ENCODE results near the gene PPP1R36. TPM values are rescaled to one million over a fixed set of nuclear protein-coding genes. Genes with fewer than 3 reads are reported as not detected.
"Not testable (repeated sequence)": the region's sequence is repeated elsewhere in the genome, so short reads cannot be mapped to it uniquely, and the experiment has no call there.

Gene PPP1R36
- total RNA-seq, 4 donors from 2014 or later: 0.84 to 2.0 (median 1.3) TPM

DNA sequence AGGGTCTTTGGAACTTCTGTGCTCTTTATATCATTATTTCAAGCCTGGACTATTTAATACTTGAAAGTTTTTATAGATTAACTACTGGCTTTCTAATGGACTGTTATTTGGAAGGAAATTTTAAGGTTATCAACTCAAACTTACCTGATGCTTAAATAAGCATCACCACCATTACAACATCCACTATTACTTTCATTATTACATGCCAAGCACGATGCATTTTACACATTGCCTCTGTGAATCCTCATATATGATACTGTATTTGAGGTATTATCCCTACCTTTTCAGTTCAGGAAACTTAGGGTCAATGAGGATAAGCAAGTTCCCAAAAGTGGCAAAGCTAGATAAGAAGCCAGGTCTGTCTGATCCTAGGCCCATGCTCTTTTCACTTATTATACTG lies 32.8 kb upstream of the PPP1R36 start:
- no peak for DNase-seq (ENCODE audit: low spot score in 2 of 2)
- 76 to 77% methylated on average over 1 of the region's 1 CpG for WGBS, 2 donors
- TF ChIP-seq, protein P1, sequence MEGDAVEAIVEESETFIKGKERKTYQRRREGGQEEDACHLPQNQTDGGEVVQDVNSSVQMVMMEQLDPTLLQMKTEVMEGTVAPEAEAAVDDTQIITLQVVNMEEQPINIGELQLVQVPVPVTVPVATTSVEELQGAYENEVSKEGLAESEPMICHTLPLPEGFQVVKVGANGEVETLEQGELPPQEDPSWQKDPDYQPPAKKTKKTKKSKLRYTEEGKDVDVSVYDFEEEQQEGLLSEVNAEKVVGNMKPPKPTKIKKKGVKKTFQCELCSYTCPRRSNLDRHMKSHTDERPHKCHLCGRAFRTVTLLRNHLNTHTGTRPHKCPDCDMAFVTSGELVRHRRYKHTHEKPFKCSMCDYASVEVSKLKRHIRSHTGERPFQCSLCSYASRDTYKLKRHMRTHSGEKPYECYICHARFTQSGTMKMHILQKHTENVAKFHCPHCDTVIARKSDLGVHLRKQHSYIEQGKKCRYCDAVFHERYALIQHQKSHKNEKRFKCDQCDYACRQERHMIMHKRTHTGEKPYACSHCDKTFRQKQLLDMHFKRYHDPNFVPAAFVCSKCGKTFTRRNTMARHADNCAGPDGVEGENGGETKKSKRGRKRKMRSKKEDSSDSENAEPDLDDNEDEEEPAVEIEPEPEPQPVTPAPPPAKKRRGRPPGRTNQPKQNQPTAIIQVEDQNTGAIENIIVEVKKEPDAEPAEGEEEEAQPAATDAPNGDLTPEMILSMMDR (IDR thresholded peaks at IDR 0.05): no peak
- no peak for TF ChIP-seq POLR2A (IDR thresholded peaks at IDR 0.05)
- intact Hi-C loops (cut with DNase I; ENCODE audit: low total_unique reads): no loop called here
- H3K4me3 ChIP-seq (ENCODE audit: low read depth, poor library complexity, severe bottlenecking): no peak overlapping the region

DNA sequence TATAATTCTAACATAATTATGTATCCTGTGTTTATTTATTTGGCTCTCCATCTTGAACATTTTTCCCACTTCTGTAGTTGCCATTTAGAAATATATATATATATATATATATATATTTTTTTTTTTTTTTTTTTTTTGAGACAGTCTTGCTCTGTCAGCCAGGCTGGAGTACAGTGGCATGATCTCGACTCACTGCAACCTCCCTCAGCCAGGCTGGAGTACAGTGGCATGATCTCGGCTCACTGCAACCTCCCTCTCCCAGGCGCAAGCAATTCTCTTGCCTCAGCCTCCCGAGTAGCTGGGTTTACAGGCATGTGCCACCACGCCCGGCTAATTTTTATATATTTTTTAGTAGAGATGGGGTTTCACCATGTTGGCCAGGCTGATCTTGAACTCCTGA lies 32.1 kb upstream of the PPP1R36 start:
- DNase-seq (ENCODE audit: low spot score in 2 of 2); H3K4me3 ChIP-seq (ENCODE audit: low read depth, poor library complexity, severe bottlenecking); intact Hi-C loops (cut with DNase I; ENCODE audit: low total_unique reads): not testable (repeated sequence)
- WGBS, 2 donors: 88 to 89% methylated on average over 6 of the region's 6 CpGs

DNA sequence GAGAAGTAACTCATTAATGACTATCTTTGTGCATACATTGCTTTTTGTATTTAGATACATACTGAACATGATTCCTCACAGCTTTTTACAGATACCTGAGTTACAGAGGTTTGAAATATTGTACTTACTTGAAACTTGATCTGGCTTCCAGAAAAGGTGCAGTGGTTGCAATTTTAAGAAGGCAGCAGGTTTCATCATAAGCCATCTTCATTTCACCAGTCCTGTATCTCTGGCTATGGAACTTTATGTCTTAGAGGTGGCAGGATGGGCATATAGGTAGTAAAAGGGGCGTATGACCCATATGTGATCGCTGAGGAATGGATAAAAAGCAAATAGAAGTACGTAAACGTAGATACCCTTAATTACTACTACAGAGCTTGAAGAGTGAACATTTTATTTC lies 31.5 kb upstream of the PPP1R36 start:
- H3K4me3 ChIP-seq (ENCODE audit: low read depth, poor library complexity, severe bottlenecking): no peak overlapping the region
- no peak for TF ChIP-seq POLR2A (IDR thresholded peaks at IDR 0.05)
- TF ChIP-seq, protein P1 (IDR thresholded peaks at IDR 0.05): no peak
- intact Hi-C loops (cut with DNase I; ENCODE audit: low total_unique reads): no loop called here
- DNase-seq (ENCODE audit: low spot score in 2 of 2): no peak
- WGBS, 2 donors: 90% methylated on average over 4 of the region's 4 CpGs

DNA sequence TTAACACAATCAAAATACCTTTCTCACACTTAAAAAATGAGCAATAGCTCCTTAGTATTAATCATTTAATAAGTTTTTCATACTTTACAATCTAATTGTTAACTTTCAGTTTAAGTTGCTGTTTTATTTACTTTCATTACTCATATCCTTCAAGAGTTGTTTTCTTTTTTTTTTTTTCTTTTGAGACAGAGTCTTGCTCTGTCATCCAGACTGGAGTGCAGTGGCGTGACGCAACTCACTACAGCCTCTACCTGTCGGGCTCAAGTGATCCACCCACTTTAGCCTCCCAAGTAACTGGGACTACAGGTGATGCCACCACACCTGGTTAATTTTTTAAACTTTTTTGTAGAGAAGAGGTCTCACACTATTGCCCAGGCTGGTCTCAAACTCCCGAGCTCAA lies 29.1 kb upstream of the PPP1R36 start:
- DNase-seq (ENCODE audit: low spot score in 2 of 2): no peak
- TF ChIP-seq POLR2A (IDR thresholded peaks at IDR 0.05): no peak
- TF ChIP-seq, protein P1 (IDR thresholded peaks at IDR 0.05): no peak
- WGBS, 2 donors: 92 to 94% methylated on average over 4 of the region's 4 CpGs
- H3K4me3 ChIP-seq (ENCODE audit: low read depth, poor library complexity, severe bottlenecking): no peak overlapping the region
- intact Hi-C loops (cut with DNase I; ENCODE audit: low total_unique reads): no loop called here

DNA sequence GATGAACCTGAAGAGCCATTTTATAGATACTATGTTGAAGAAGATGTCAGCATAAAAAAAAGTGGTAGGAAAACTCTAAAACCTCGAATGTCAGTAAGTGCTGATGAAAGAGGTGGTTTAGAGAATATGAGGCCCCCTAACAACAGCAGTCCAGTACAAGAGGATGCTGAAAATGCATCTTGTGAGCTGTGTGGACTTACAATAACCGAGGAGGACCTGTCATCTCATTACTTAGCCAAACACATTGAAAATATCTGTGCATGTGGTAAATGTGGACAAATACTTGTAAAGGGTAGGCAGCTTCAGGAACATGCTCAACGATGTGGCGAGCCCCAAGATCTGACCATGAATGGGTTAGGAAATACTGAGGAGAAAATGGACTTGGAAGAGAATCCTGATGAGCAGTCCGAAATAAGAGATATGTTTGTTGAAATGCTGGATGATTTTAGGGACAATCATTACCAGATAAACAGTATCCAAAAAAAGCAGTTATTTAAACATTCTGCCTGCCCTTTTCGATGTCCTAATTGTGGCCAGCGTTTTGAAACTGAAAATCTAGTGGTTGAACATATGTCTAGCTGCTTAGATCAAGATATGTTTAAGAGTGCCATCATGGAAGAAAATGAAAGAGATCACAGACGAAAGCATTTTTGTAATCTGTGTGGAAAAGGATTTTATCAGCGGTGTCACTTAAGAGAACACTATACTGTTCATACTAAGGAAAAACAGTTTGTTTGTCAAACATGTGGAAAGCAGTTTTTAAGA lies 27.0 kb upstream of the PPP1R36 start:
- 83 to 87% methylated on average over 9 of the region's 9 CpGs for WGBS, 2 donors
- no peak for DNase-seq (ENCODE audit: low spot score in 2 of 2)
- intact Hi-C loops (cut with DNase I; ENCODE audit: low total_unique reads): no loop called here

GRCh38 chr14:64525354-64525753 lies 24.4 kb upstream of the PPP1R36 start:
- DNase-seq (ENCODE audit: low spot score in 2 of 2): no peak
- intact Hi-C loops (cut with DNase I; ENCODE audit: low total_unique reads): no loop called here
- H3K4me3 ChIP-seq (ENCODE audit: low read depth, poor library complexity, severe bottlenecking): no peak overlapping the region
- no peak for TF ChIP-seq POLR2A (IDR thresholded peaks at IDR 0.05)
- TF ChIP-seq, protein P1 (IDR thresholded peaks at IDR 0.05): no peak
- 90 to 98% methylated on average over 2 of the region's 2 CpGs for WGBS, 2 donors

More for the DNA sequence above, 27.0 kb upstream of the PPP1R36 start:
- TF ChIP-seq, protein P1 (IDR thresholded peaks at IDR 0.05): no peak
- no peak for TF ChIP-seq POLR2A (IDR thresholded peaks at IDR 0.05)
- no peak overlapping the region for H3K4me3 ChIP-seq (ENCODE audit: low read depth, poor library complexity, severe bottlenecking)

Measured in lower leg skin (tissue), 4 donors.